HepG2 (cell line): ENCODE measurements around the gene BHLHE23. TPM values are rescaled to one million over a fixed set of nuclear protein-coding genes. Genes with fewer than 3 reads are reported as not detected.

ENCODE experiments used
- ADNP ChIP-seq: sonication (generic); formaldehyde crosslinking; IDR thresholded peaks from 2 replicates; pipeline ENCODE4 v1.4.0; 2020; ENCODE audit warnings: missing genetic modification reagents
- CEBPB ChIP-seq: IDR thresholded peaks from 2 replicates; pipeline ENCODE4 v1.6.1; 2011; ENCODE audit warnings: low read depth, low read length, improper control_type of control experiment, borderline replicate concordance
- KDM1A ChIP-seq: IDR thresholded peaks from 2 replicates; pipeline ENCODE4 v1.6.1; 2016; ENCODE audit warnings: missing compliant biosample characterization
- KLF11 ChIP-seq: IDR thresholded peaks from 2 replicates; pipeline ENCODE4 v1.6.1; 2016; ENCODE audit warnings: missing compliant biosample characterization
- NCOA5 ChIP-seq: sonication (generic); formaldehyde crosslinking; IDR thresholded peaks from 2 replicates; pipeline ENCODE4 v1.4.0; 2020; ENCODE audit warnings: missing genetic modification reagents
- PRMT3 ChIP-seq: sonication (generic); formaldehyde crosslinking; IDR thresholded peaks from 2 replicates; pipeline ENCODE4 v1.8.1; 2022; ENCODE audit warnings: low read depth, mild to moderate bottlenecking, moderate library complexity, missing genetic modification reagents, borderline replicate concordance
- TBX3 ChIP-seq: fragments of 450-650 bp; IDR thresholded peaks from 2 replicates; pipeline ENCODE4 v1.6.1; 2017; ENCODE audit warnings: antibody characterized with exemption, mild to moderate bottlenecking, inconsistent platforms, borderline replicate concordance
- ZBTB1 ChIP-seq: sonication (generic); formaldehyde crosslinking; IDR thresholded peaks from 2 replicates; pipeline ENCODE4 v1.4.0; 2020; ENCODE audit warnings: missing genetic modification reagents, borderline replicate concordance
- ZNF142 ChIP-seq: sonication (generic); formaldehyde crosslinking; IDR thresholded peaks from 2 replicates; pipeline ENCODE4 v1.4.0; 2020; ENCODE audit warnings: missing genetic modification reagents
- ZNF501 ChIP-seq: sonication (generic); formaldehyde crosslinking; IDR thresholded peaks from 2 replicates; pipeline ENCODE4 v1.5.1; 2020; ENCODE audit warnings: mild to moderate bottlenecking, moderate library complexity, missing genetic modification reagents
- ZNF670 ChIP-seq: sonication (generic); formaldehyde crosslinking; IDR thresholded peaks from 2 replicates; pipeline ENCODE4 v1.8.0; 2022; ENCODE audit warnings: mild to moderate bottlenecking, missing genetic modification reagents, borderline replicate concordance
- ZNF703 ChIP-seq: sonication (generic); formaldehyde crosslinking; IDR thresholded peaks from 2 replicates; pipeline ENCODE4 v1.5.1; 2020; ENCODE audit warnings: missing genetic modification reagents, mild to moderate bottlenecking, moderate library complexity, borderline replicate concordance
- ZNF770 ChIP-seq: sonication (generic); formaldehyde crosslinking; IDR thresholded peaks from 2 replicates; pipeline ENCODE4 v1.5.0; 2020; ENCODE audit warnings: mild to moderate bottlenecking, missing genetic modification reagents
- polyA plus RNA-seq, 8 experiments: library from polyadenylated mRNA; depleted of rRNA in 3 of 8; stranded (reverse) in 7 of 8; unstranded in 1 of 8; fragments of >200 nt; fragmentation: Illumina TruSeq in 4 of 8; extraction: Trizol in 4 of 8; gene quantifications; 2 replicates each; pipeline versions ENCODE4 v1.2.1 to v1.2.3, GENCODE V29; 2011 to 2016; ENCODE audit warnings: low read depth in 4 of 8, missing spikeins in 1 of 8, mixed read lengths in 1 of 8; ENCODE audit not compliant: insufficient read depth in 1 of 8
- total RNA-seq, 5 experiments: library from RNA; depleted of rRNA; stranded (reverse); fragments of >200 nt; fragmentation: Illumina TruSeq; extraction: Trizol; gene quantifications; 2 replicates each; pipeline ENCODE4 v1.2.3, GENCODE V29; 2016; ENCODE audit warnings: low read depth in 1 of 5
- TF ChIP-seq, protein P1 (sequence below): sonication (generic); formaldehyde crosslinking; IDR thresholded peaks from 2 replicates; pipeline ENCODE4 v1.5.0; 2020; ENCODE audit warnings: mild to moderate bottlenecking, low read depth, missing genetic modification reagents, borderline replicate concordance
- TF ChIP-seq, protein P2 (sequence below): sonication (generic); formaldehyde crosslinking; IDR thresholded peaks from 2 replicates; pipeline ENCODE4 v1.4.0; 2020; ENCODE audit warnings: mild to moderate bottlenecking, low read depth, missing genetic modification reagents
- TF ChIP-seq, protein P3 (sequence below): sonication (generic); formaldehyde crosslinking; IDR thresholded peaks from 2 replicates; pipeline ENCODE4 v1.8.1; 2023; ENCODE audit warnings: missing genetic modification reagents, inconsistent platforms, borderline replicate concordance
- TF ChIP-seq, protein P4 (sequence below): sonication (generic); formaldehyde crosslinking; IDR thresholded peaks from 2 replicates; pipeline ENCODE4 v1.4.0; 2020; ENCODE audit warnings: mild to moderate bottlenecking, missing genetic modification reagents

BHLHE23 gene
- total and polyA plus RNA-seq, 2 of the 13 experiments (the other 11 are each of a cell fraction or from before 2014, with no cell fraction given) = not detected

GRCh38 chr20:63009045-63009961 lies 2.5 kb upstream of the BHLHE23 start (continued):
- TF ChIP-seq ZNF142 (CRISPR knock-in tag) (peak; percentile 82), KDM1A (CRISPR knock-in tag) (no peak), PRMT3 (CRISPR knock-in tag) (no peak), ZNF670 (no peak), ADNP (CRISPR knock-in tag) (no peak), ZNF703 (CRISPR knock-in tag) (no peak), ZNF770 (CRISPR knock-in tag) (peak; percentile 69; the same call in 1 of the 2 replicates), TBX3 (no peak), KLF11 (CRISPR knock-in tag) (peak; percentile 81; the same call in 1 of the 2 replicates), NCOA5 (CRISPR knock-in tag) (no peak), CEBPB (no peak), ZBTB1 (no peak), ZNF501 (CRISPR knock-in tag) (peak; percentile 90)
- TF ChIP-seq, protein P1, sequence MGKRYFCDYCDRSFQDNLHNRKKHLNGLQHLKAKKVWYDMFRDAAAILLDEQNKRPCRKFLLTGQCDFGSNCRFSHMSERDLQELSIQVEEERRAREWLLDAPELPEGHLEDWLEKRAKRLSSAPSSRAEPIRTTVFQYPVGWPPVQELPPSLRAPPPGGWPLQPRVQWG = no peak
- TF ChIP-seq, protein P2, sequence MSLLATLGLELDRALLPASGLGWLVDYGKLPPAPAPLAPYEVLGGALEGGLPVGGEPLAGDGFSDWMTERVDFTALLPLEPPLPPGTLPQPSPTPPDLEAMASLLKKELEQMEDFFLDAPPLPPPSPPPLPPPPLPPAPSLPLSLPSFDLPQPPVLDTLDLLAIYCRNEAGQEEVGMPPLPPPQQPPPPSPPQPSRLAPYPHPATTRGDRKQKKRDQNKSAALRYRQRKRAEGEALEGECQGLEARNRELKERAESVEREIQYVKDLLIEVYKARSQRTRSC = peak; percentile 70; the same call in 1 of the 2 replicates
- TF ChIP-seq, protein P3, sequence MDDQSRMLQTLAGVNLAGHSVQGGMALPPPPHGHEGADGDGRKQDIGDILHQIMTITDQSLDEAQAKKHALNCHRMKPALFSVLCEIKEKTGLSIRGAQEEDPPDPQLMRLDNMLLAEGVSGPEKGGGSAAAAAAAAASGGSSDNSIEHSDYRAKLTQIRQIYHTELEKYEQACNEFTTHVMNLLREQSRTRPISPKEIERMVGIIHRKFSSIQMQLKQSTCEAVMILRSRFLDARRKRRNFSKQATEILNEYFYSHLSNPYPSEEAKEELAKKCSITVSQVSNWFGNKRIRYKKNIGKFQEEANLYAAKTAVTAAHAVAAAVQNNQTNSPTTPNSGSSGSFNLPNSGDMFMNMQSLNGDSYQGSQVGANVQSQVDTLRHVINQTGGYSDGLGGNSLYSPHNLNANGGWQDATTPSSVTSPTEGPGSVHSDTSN (CRISPR knock-in tag) = no peak
- TF ChIP-seq, protein P4, sequence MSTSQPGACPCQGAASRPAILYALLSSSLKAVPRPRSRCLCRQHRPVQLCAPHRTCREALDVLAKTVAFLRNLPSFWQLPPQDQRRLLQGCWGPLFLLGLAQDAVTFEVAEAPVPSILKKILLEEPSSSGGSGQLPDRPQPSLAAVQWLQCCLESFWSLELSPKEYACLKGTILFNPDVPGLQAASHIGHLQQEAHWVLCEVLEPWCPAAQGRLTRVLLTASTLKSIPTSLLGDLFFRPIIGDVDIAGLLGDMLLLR (CRISPR knock-in tag) = no peak
